WTC11 (cell line): ENCODE data around the gene JOSD2. TPM values are rescaled to one million over a fixed set of nuclear protein-coding genes. Genes with fewer than 3 reads are reported as not detected.
A peak's percentile ranks its signal among the peaks of the same experiment; 100 is the strongest.

Source experiments
- ATAC-seq: fragments of 200-7000 bp; cut with Tn5 transposase; 2 replicates; pipeline ENCODE4 v1.10.0; 2021; ENCODE audit warnings: mild to moderate bottlenecking, moderate library complexity
- CTCF ChIA-PET: fragments of 300-600 bp; sonication (Branson Sonifier 250); formaldehyde crosslinking; loops from one replicate; lab custom pipeline; 2021; ENCODE audit warnings: antibody characterized with exemption; lab: Charles Lee
- POLR2A ChIA-PET: fragments of 350-600 bp; sonication (Branson Sonifier 250); formaldehyde crosslinking; loops from one replicate; lab custom pipeline; 2021; ENCODE audit warnings: antibody characterized with exemption; lab: Charles Lee
- DNase-seq: peaks from one replicate; pipeline ENCODE4 v3.0.0; 2021; ENCODE audit warnings: low spot score
- H3K27ac Mint-ChIP-seq: 2 replicates; pipeline ENCODE4 v1.8.0; 2021; ENCODE audit warnings: mixed read lengths
- H3K27me3 Mint-ChIP-seq: 2 replicates; pipeline ENCODE4 v1.8.0; 2021; ENCODE audit warnings: low read depth, mild to moderate bottlenecking, moderate library complexity, mixed read lengths
- H3K36me3 Mint-ChIP-seq: 2 replicates; pipeline ENCODE4 v1.8.0; 2021; ENCODE audit warnings: mixed read lengths
- H3K4me1 Mint-ChIP-seq: 2 replicates; pipeline ENCODE4 v1.8.0; 2022; ENCODE audit warnings: mixed read lengths
- H3K4me3 Mint-ChIP-seq: 2 replicates; pipeline ENCODE4 v1.8.0; 2021; ENCODE audit warnings: mild to moderate bottlenecking, moderate library complexity, mixed read lengths
- H3K9me3 Mint-ChIP-seq: 2 replicates; pipeline ENCODE4 v1.8.0; 2021; ENCODE audit warnings: mixed read lengths
- AFF4 ChIP-seq: sonication (generic); formaldehyde crosslinking; IDR thresholded peaks from 2 replicates; pipeline ENCODE4 v1.8.1; 2023; ENCODE audit warnings: mild to moderate bottlenecking, missing genetic modification reagents, borderline replicate concordance
- E2F1 ChIP-seq: sonication (generic); formaldehyde crosslinking; IDR thresholded peaks from 2 replicates; pipeline ENCODE4 v1.8.0; 2022; ENCODE audit warnings: mild to moderate bottlenecking, missing genetic modification reagents
- E2F5 ChIP-seq: sonication (generic); formaldehyde crosslinking; IDR thresholded peaks from 2 replicates; pipeline ENCODE4 v1.8.1; 2022; ENCODE audit warnings: mild to moderate bottlenecking, moderate library complexity, missing genetic modification reagents
- ELF4 ChIP-seq: sonication (generic); formaldehyde crosslinking; IDR thresholded peaks from 2 replicates; pipeline ENCODE4 v1.8.1; 2022; ENCODE audit warnings: low read depth, mild to moderate bottlenecking, moderate library complexity, missing genetic modification reagents
- GTF2I ChIP-seq: fragments of 250-450 bp; sonication (Bioruptor Pico); conservative IDR thresholded peaks from 2 replicates; pipeline ENCODE4 v1.4.0; 2021; ENCODE audit warnings: mild to moderate bottlenecking
- IRF1 ChIP-seq: sonication (generic); formaldehyde crosslinking; IDR thresholded peaks from 2 replicates; pipeline ENCODE4 v1.8.0; 2023; ENCODE audit warnings: missing genetic modification reagents
- NR1H2 ChIP-seq: sonication (generic); formaldehyde crosslinking; IDR thresholded peaks from 2 replicates; pipeline ENCODE4 v1.9.0; 2021; ENCODE audit warnings: mild to moderate bottlenecking, moderate library complexity, missing genetic modification reagents
- SMAD3 ChIP-seq: sonication (generic); formaldehyde crosslinking; IDR thresholded peaks from 2 replicates; pipeline ENCODE4 v1.8.0; 2022; ENCODE audit warnings: missing genetic modification reagents, mild to moderate bottlenecking, borderline replicate concordance
- SMAD4 ChIP-seq: sonication (generic); formaldehyde crosslinking; IDR thresholded peaks from 2 replicates; pipeline ENCODE4 v1.8.0; 2022; ENCODE audit warnings: mild to moderate bottlenecking, missing genetic modification reagents
- SP1 ChIP-seq: sonication (generic); formaldehyde crosslinking; conservative IDR thresholded peaks from 2 replicates; pipeline ENCODE4 v1.8.1; 2022; ENCODE audit warnings: missing genetic modification reagents
- TCF7 ChIP-seq: sonication (generic); formaldehyde crosslinking; IDR thresholded peaks from 2 replicates; pipeline ENCODE4 v1.8.0; 2022; ENCODE audit warnings: mild to moderate bottlenecking, low read depth, missing genetic modification reagents, moderate library complexity
- TEAD1 ChIP-seq: sonication (generic); formaldehyde crosslinking; IDR thresholded peaks from 2 replicates; pipeline ENCODE4 v1.8.0; 2022; ENCODE audit warnings: mild to moderate bottlenecking, missing genetic modification reagents
- ZMAT4 ChIP-seq: fragments of 250-450 bp; sonication (Bioruptor Pico); IDR thresholded peaks from 2 replicates; pipeline ENCODE4 v1.9.0; 2021; ENCODE audit warnings: mild to moderate bottlenecking
- ZNF121 ChIP-seq: sonication (generic); formaldehyde crosslinking; IDR thresholded peaks from 2 replicates; pipeline ENCODE4 v1.8.0; 2023; ENCODE audit warnings: missing genetic modification reagents
- ZNF232 ChIP-seq: sonication (generic); formaldehyde crosslinking; IDR thresholded peaks from 2 replicates; pipeline ENCODE4 v1.8.0; 2022; ENCODE audit warnings: mild to moderate bottlenecking, missing genetic modification reagents
- ZSCAN18 ChIP-seq: fragments of 250-450 bp; sonication (Bioruptor Pico); IDR thresholded peaks from 2 replicates; pipeline ENCODE4 v2.1.2; 2022; ENCODE audit warnings: mild to moderate bottlenecking, moderate library complexity
- total RNA-seq: library from RNA; stranded (reverse); gene quantifications from 3 replicates; pipeline ENCODE4 v1.2.3, GENCODE V29; 2021

JOSD2 gene
- total RNA-seq, 1 experiment from 2014 or later = 4.0 TPM

- Mint-ChIP-seq H3K9me3 (no peaks in the 10 kb centered on the region), H3K27me3 (peaks cover 42% of the 10 kb centered on the region), H3K36me3 (no peaks in the 10 kb centered on the region), H3K4me3 (no peak overlapping the region), H3K27ac (peak overlapping the region; percentile 49; the same call in 1 of the 2 replicates), H3K4me1 (peaks cover 14% of the 10 kb centered on the region)
- POLR2A ChIA-PET = interaction anchor here (0.5 kb wide), 1 partner anchor 361 kb away, joined by 4 read pairs; no protein-coding TSS in a partner anchor
- CTCF ChIA-PET = interaction anchor here (3.4 kb wide), 1 partner anchor 24 kb away, joined by 23 read pairs; no protein-coding TSS in a partner anchor
- ATAC-seq = no peak
- DNase-seq = no peak
- TF ChIP-seq ZSCAN18 (no peak), IRF1 (CRISPR knock-in tag) (no peak), ZNF232 (CRISPR knock-in tag) (no peak), TCF7 (CRISPR knock-in tag) (no peak), ZNF121 (CRISPR knock-in tag) (no peak), ELF4 (no peak), GTF2I (CRISPR knock-in tag) (no peak), SP1 (CRISPR knock-in tag) (no peak), E2F5 (CRISPR knock-in tag) (no peak), E2F1 (CRISPR knock-in tag) (no peak), ZMAT4 (CRISPR knock-in tag) (no peak), AFF4 (CRISPR knock-in tag) (no peak), NR1H2 (CRISPR knock-in tag) (no peak), TEAD1 (no peak), SMAD3 (no peak), SMAD4 (CRISPR knock-in tag) (no peak)
Observed at GRCh38 chr19:50512999-50513745, 2.2 kb upstream of the JOSD2 start.
